ENCODE results near the gene CD6. TPM values are rescaled to one million over a fixed set of nuclear protein-coding genes. Genes with fewer than 3 reads are reported as not detected.

CD6 gene
- total and polyA plus RNA-seq, 10 donors, result 10.9 to 47.6 (median 21.2) TPM

DNA sequence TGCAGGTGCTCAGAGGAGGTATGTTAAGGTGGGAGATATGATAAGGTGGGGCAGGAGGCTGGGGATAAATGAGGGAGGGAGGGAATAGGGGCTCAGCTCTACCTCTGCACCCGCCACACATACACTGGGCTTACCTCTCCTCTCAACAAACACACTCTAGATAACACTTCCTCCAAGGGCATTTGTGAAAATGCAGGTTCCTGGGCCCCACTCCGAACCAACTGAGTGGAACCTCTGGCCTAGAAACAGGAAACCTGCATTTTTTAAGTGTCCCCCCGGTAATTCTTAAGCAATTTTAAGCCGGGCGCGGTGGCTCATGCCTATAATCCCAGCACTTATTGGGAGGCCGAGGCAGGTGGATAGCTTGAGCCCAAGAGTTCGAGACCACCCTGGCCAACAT, 84.3 kb downstream of the CD6 start:
- H3K27me3 ChIP-seq (replicated peaks in 1 of 7), result no peaks in the 10 kb centered on the region
- H3K4me1 ChIP-seq, result peaks cover 1 to 11% (median 4%) of the 10 kb centered on the region in 6 donors
- H3K36me3 ChIP-seq, result no peaks in the 10 kb centered on the region
- H3K27ac ChIP-seq, result no peak overlapping the region
- no peak overlapping the region for H3K4me3 ChIP-seq
- 91 to 96% (median 94%) methylated on average over 8 of the region's 8 CpGs for WGBS, 5 donors
- DNase-seq, result no peak
- intact Hi-C loops (cut with DNase I; ENCODE audit: low total_unique reads), result no loop called here
- H3K9me3 ChIP-seq, result no peaks in the 10 kb centered on the region
- TF ChIP-seq, protein P1, sequence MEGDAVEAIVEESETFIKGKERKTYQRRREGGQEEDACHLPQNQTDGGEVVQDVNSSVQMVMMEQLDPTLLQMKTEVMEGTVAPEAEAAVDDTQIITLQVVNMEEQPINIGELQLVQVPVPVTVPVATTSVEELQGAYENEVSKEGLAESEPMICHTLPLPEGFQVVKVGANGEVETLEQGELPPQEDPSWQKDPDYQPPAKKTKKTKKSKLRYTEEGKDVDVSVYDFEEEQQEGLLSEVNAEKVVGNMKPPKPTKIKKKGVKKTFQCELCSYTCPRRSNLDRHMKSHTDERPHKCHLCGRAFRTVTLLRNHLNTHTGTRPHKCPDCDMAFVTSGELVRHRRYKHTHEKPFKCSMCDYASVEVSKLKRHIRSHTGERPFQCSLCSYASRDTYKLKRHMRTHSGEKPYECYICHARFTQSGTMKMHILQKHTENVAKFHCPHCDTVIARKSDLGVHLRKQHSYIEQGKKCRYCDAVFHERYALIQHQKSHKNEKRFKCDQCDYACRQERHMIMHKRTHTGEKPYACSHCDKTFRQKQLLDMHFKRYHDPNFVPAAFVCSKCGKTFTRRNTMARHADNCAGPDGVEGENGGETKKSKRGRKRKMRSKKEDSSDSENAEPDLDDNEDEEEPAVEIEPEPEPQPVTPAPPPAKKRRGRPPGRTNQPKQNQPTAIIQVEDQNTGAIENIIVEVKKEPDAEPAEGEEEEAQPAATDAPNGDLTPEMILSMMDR (IDR thresholded peaks at IDR 0.05 in 8 of 11, conservative IDR thresholded peaks at IDR 0.05 in 3 of 11), result no peak
- no peak for TF ChIP-seq POLR2AphosphoS5 (IDR thresholded peaks at IDR 0.05)
- TF ChIP-seq POLR2A (IDR thresholded peaks at IDR 0.05), result no peak

DNA sequence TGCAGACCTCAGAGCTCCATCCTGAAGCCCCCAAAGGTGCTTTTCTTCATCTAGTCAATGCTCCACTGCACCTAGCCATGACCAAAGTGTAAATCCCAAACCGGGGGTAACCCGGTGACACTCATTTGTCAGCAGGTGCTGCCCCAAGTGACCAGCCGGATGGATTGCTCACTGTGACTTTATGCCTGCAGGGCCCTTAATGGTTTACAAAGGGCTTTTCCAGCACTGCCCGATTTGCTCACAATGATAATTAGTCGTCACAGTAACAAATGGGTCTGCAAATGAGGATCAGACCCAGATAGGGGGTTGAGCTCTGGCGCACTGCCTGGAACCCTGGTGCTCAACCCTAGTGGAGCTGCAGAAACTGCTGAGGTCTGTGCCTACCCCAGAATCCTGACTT, 85.1 kb downstream of the CD6 start:
- no peak overlapping the region for H3K27ac ChIP-seq
- intact Hi-C loops (cut with DNase I; ENCODE audit: low total_unique reads), result no loop called here
- peaks cover 5 to 19% (median 12%) of the 10 kb centered on the region in 6 donors for H3K4me1 ChIP-seq
- no peak overlapping the region for H3K4me3 ChIP-seq
- TF ChIP-seq, protein P1 (IDR thresholded peaks at IDR 0.05 in 8 of 11, conservative IDR thresholded peaks at IDR 0.05 in 3 of 11), result no peak
- TF ChIP-seq POLR2AphosphoS5 (IDR thresholded peaks at IDR 0.05), result no peak
- DNase-seq, result no peak
- no peaks in the 10 kb centered on the region for H3K9me3 ChIP-seq
- H3K36me3 ChIP-seq, result no peaks in the 10 kb centered on the region
- H3K27me3 ChIP-seq (replicated peaks in 1 of 7), result no peaks in the 10 kb centered on the region
- WGBS, 5 donors, result 71 to 84% (median 82%) methylated on average over 6 of the region's 6 CpGs

DNA sequence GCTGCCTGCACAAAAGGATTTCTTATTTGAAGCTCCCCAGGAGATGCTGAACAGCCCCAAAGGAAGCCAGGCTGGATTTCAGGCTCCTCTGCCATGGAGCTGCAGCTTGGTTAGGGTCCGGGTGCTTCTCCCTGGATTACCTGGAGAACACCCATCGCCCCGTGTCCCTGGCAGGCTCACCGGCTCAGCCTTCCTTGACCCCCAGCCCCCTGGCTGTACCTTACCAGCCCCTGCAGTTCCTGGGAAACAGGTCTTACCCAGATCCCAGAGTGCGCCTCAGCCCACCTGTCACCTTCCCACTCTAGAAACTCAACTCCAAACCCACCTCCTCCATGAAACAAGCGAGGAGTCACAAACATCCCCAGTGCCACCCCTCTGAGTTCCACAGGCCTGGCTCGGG, 85.5 kb downstream of the CD6 start:
- no peaks in the 10 kb centered on the region for H3K36me3 ChIP-seq
- H3K4me3 ChIP-seq, result no peak overlapping the region
- WGBS, 5 donors, result 72 to 90% (median 82%) methylated on average over 7 of the region's 7 CpGs
- peaks cover 5 to 22% (median 16%) of the 10 kb centered on the region in 6 donors for H3K4me1 ChIP-seq
- no peak overlapping the region for H3K27ac ChIP-seq
- no peaks in the 10 kb centered on the region for H3K9me3 ChIP-seq
- DNase-seq, result no peak
- TF ChIP-seq, protein P1 (IDR thresholded peaks at IDR 0.05 in 8 of 11, conservative IDR thresholded peaks at IDR 0.05 in 3 of 11), result no peak
- TF ChIP-seq POLR2AphosphoS5 (IDR thresholded peaks at IDR 0.05), result no peak
- no peak for TF ChIP-seq POLR2A (IDR thresholded peaks at IDR 0.05)
- H3K27me3 ChIP-seq (replicated peaks in 1 of 7), result no peaks in the 10 kb centered on the region
- intact Hi-C loops (cut with DNase I; ENCODE audit: low total_unique reads), result no loop called here

DNA sequence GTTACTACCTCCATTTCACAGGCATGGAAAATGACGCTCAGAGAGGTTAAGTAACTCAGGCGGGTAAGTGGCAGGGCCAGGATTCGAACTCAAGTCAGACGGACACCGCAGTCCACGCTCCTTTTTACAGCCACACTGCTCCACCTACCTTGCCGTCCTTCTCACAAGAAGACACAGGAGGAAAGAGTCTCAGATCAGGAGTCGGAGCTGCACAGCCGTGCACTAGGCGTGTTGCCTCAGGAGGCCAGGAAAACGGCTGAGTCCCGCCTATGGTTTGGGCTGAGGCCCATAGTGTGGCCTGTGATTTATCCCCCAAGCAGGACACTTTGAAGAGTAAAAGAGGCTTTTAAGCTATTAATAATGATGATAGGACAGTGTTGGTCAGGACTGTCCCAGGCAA, 86.1 kb downstream of the CD6 start:
- no peak overlapping the region for H3K27ac ChIP-seq
- no peaks in the 10 kb centered on the region for H3K9me3 ChIP-seq
- no peaks in the 10 kb centered on the region for H3K36me3 ChIP-seq
- intact Hi-C loops (cut with DNase I; ENCODE audit: low total_unique reads), result no loop called here
- H3K4me1 ChIP-seq, result peaks cover 5 to 19% (median 15%) of the 10 kb centered on the region in 6 donors
- WGBS, 5 donors, result 88 to 92% (median 91%) methylated on average over 12 of the region's 12 CpGs
- no peak for DNase-seq
- no peaks in the 10 kb centered on the region for H3K27me3 ChIP-seq (replicated peaks in 1 of 7)
- no peak for TF ChIP-seq POLR2A (IDR thresholded peaks at IDR 0.05)
- TF ChIP-seq POLR2AphosphoS5 (IDR thresholded peaks at IDR 0.05), result no peak
- TF ChIP-seq, protein P1 (IDR thresholded peaks at IDR 0.05 in 8 of 11, conservative IDR thresholded peaks at IDR 0.05 in 3 of 11), result no peak
- H3K4me3 ChIP-seq, result no peak overlapping the region
